Mucosa of rectum (tissue), 2 donors: Measurements from ENCODE around the gene MGLL.
A peak's percentile ranks its signal among the peaks of the same experiment; 100 is the strongest.

Experiments
- H3K27ac ChIP-seq, 2 donors: one replicate each; pipeline ENCODE4 v1.7.0; 2013; ENCODE audit warnings: inconsistent platforms in 2 of 2, low read depth in 2 of 2, low read length in 2 of 2
- H3K27me3 ChIP-seq, 2 donors: one replicate each; pipeline ENCODE4 v1.7.0; 2013; ENCODE audit warnings: low read length in 2 of 2; ENCODE audit not compliant: control insufficient read depth in 2 of 2, insufficient read depth in 2 of 2
- H3K36me3 ChIP-seq, 2 donors: one replicate each; pipeline ENCODE4 v1.7.0; 2013; ENCODE audit warnings: low read length in 2 of 2; ENCODE audit not compliant: control insufficient read depth in 2 of 2, insufficient read depth in 2 of 2
- H3K4me1 ChIP-seq, 2 donors: one replicate each; pipeline ENCODE4 v1.7.0; 2013; ENCODE audit warnings: low read length in 2 of 2, mild to moderate bottlenecking in 1 of 2; ENCODE audit not compliant: control insufficient read depth in 2 of 2, insufficient read depth in 2 of 2
- H3K4me3 ChIP-seq, 2 donors: one replicate each; pipeline ENCODE4 v1.7.0; 2013; ENCODE audit warnings: low read length in 2 of 2
- H3K9ac ChIP-seq, 2 donors: one replicate each; pipeline ENCODE4 v1.7.0; 2013; ENCODE audit warnings: low read length in 2 of 2, low read depth in 1 of 2, mild to moderate bottlenecking in 1 of 2
- H3K9me3 ChIP-seq, 2 donors: one replicate each; pipeline ENCODE4 v1.7.0; 2013; ENCODE audit warnings: low read length in 2 of 2; ENCODE audit not compliant: control insufficient read depth in 2 of 2
- donor health status: healthy.
- donor health status: Normal muscosa, but diverticular disease.

MGLL gene

DNA sequence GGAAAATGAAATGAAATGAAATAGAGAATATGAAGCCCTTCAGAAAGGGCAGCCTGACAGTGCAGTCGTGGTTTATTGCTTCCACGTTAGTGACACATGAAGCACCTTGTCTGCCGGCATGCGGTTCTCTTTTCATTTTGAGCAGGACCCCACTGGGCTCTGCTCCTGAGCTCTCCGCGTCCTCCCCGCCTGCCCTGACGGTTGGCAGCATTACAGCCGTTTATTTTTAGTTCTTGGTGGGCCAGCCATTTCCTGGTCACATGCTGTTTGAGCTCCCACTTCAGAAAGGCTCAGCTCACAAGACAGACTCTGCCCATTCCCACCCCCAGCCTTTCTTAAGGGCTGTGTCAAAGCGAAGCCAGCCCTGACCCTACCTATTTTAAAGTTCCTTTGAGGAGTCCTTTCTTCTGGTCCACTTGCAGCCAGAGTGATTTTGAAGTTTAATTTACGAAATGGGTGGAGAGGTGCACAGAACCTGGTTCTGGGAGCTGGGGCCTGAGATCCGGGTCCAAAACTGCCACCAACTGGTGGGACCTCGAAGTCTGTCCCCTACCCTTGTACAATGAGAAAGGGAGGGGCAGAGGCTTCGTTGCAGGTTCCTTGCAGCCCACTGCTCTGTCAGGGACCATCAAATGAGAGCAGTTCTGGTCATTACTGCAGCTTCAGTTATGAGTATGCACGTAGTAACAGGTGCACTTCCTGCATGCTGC is 60.1 kb downstream of the MGLL start:
- Histone ChIP-seq H3K27me3 (no peaks in the 10 kb centered on the region), H3K27ac (peak overlapping the region; percentile 37 to 64), H3K9ac (peak overlapping the region in 1 of 2 donors; percentile 36), H3K36me3 (peaks cover 5 to 6% of the 10 kb centered on the region in 2 donors), H3K9me3 (no peaks in the 10 kb centered on the region), H3K4me3 (peak overlapping the region; percentile 30 to 57), H3K4me1 (peaks cover 19 to 27% of the 10 kb centered on the region in 2 donors)

DNA sequence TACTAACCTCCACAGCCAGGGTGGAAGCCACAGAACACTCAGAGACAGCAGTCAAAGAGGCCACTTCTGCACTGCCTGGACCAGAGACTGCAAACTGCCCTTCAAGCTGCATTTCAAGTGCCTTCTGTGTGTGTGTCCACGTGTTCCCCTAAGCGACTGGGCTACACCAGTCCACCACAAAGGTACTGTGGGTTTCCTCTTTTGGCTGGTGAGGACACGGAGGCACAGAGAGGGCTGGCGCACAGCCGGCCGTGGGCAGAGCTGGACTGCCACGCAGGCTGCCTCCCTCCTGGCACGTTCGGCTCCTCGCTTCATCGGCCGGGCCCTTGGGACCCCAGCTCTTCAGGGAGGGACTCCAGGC is 60.9 kb downstream of the MGLL start:
- Histone ChIP-seq H3K27me3 (no peaks in the 10 kb centered on the region), H3K4me1 (peaks cover 19 to 24% of the 10 kb centered on the region in 2 donors), H3K36me3 (peaks cover 5 to 6% of the 10 kb centered on the region in 2 donors), H3K27ac (peak overlapping the region; percentile 37 to 64), H3K9ac (peak overlapping the region in 1 of 2 donors; percentile 36), H3K9me3 (no peaks in the 10 kb centered on the region), H3K4me3 (peak overlapping the region; percentile 30 to 57)

DNA sequence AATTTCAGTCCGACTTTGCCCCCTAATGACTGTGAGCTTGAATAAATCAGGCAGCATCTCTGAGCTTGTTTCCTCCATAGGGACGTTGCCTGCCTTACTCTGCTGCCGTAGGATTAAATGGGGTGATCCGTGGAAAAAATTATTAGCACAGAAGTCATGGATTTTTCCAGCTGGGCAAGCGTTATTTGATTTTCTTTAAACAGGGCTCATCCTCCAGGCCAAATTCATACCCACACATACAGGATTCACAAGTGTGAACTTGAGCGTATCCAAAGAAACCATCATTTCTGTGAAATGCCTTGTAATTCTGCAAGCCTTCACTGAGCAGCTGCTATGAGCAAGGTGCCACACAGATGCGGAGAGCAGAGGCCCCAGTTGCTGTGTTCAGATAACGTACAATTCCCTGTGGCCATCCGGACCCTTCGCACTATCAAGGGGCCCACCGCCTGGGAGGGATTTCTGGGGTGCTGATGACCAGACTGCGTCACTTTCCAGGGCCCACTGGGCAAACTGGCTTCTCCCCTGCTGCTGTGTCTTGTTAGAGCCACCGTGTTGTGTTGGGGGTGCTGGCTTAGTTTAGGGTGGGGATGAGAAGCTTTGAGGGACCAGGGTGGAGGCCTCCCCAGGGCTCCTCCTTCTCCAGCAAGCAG is 61.4 kb downstream of the MGLL start:
- peaks cover 19 to 24% of the 10 kb centered on the region in 2 donors for H3K4me1 ChIP-seq
- no peaks in the 10 kb centered on the region for H3K27me3 ChIP-seq
- H3K9ac ChIP-seq: no peak overlapping the region
- no peaks in the 10 kb centered on the region for H3K9me3 ChIP-seq
- peak overlapping the region; percentile 20 to 37 for H3K27ac ChIP-seq
- peak overlapping the region in 1 of 2 donors; percentile 57 for H3K4me3 ChIP-seq
- H3K36me3 ChIP-seq: peaks cover 5 to 6% of the 10 kb centered on the region in 2 donors

DNA sequence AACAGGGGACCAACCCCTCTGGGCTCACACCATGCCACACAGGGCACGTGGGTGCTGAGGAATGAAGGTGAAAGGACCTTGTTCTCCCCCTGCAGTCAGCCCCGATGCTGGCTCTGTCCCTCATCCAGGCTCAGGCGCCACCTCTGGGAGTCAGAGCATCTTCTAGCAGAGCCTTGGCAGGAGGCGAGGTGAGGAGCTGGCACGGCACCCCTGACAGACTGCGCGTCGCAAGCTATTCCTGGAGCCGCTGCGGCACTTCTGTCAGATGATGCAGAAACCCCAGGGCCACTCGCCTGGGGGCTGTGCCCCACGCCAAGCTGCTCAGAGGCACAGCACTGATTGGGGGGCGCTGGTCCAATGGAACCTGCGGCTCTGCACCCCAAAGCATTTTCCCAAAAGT is 62.0 kb downstream of the MGLL start:
- H3K27me3 ChIP-seq: no peaks in the 10 kb centered on the region
- H3K4me3 ChIP-seq: no peak overlapping the region
- H3K4me1 ChIP-seq: peaks cover 19 to 24% of the 10 kb centered on the region in 2 donors
- no peaks in the 10 kb centered on the region for H3K9me3 ChIP-seq
- H3K36me3 ChIP-seq: peaks cover 5 to 6% of the 10 kb centered on the region in 2 donors
- H3K9ac ChIP-seq: no peak overlapping the region
- H3K27ac ChIP-seq: no peak overlapping the region

DNA sequence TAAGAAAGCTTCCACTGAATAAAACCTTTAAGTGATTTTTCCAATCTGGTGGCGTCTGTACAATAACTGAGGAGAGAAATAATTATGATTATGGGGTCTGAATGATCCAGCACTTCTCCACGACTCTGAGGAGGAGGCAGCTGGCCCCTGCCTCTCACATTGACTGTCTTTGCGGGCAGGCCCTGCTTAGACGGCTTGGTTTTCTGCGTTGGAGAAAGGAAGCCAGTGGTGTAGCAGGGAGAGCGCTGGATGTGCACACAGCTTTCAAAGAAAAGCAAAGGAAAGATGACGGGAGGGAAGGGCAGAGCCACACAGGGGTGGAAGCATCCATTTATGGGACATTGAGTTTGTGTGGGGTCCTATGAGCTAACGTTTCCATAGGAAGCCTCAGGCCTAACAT is 62.5 kb downstream of the MGLL start:
- Histone ChIP-seq H3K9ac (no peak overlapping the region), H3K4me3 (no peak overlapping the region), H3K27ac (no peak overlapping the region), H3K27me3 (no peaks in the 10 kb centered on the region), H3K36me3 (peaks cover 5 to 6% of the 10 kb centered on the region in 2 donors), H3K4me1 (peaks cover 22 to 24% of the 10 kb centered on the region in 2 donors), H3K9me3 (no peaks in the 10 kb centered on the region)

DNA sequence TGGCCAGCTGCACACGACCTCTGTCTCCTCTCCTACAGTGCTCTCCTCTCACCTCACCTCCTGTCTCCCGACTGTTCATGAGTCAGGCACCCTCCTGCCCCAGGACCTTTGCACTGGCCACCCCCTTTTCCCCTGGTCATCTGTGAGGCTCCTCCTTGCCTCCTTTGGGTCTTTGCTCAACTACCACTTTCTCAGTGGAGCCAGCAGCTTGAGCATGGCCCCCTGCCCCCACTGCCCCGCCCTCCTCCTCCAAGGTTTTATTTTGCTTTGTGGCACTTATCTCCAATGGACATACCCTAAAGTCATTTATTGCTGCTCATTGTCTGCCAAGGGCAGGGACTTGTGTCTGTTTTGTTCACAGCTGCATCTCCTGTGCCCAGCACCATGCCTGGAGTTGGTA is 64.3 kb downstream of the MGLL start:
- H3K36me3 ChIP-seq: peaks cover 5 to 10% of the 10 kb centered on the region in 2 donors
- no peak overlapping the region for H3K4me3 ChIP-seq
- H3K9me3 ChIP-seq: no peaks in the 10 kb centered on the region
- peaks cover 22 to 24% of the 10 kb centered on the region in 2 donors for H3K4me1 ChIP-seq
- no peak overlapping the region for H3K9ac ChIP-seq
- no peak overlapping the region for H3K27ac ChIP-seq
- no peaks in the 10 kb centered on the region for H3K27me3 ChIP-seq

DNA sequence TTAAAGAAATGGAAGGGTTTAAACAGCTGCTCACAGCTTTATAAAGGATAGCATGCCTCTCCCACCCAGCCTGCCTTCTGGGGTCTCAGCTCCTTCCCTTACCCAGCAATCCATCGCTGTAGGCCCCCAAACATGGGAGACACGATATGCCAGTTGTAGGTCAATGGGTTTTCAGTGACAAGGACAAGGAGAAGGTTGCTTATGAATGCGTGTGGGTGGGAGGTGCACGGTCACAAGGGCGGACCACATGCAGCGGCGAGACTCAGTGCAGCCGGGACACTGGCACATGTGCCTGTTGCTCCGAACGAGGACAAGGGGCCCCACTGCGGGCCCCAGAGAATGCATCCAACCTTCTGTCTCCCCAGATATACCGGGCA is 67.0 kb downstream of the MGLL start:
- Histone ChIP-seq H3K4me3 (no peak overlapping the region), H3K9me3 (no peaks in the 10 kb centered on the region), H3K27me3 (no peaks in the 10 kb centered on the region), H3K36me3 (peaks cover 0 to 11% of the 10 kb centered on the region in 2 donors), H3K27ac (no peak overlapping the region), H3K9ac (no peak overlapping the region), H3K4me1 (peaks cover 12 to 24% of the 10 kb centered on the region in 2 donors)

DNA sequence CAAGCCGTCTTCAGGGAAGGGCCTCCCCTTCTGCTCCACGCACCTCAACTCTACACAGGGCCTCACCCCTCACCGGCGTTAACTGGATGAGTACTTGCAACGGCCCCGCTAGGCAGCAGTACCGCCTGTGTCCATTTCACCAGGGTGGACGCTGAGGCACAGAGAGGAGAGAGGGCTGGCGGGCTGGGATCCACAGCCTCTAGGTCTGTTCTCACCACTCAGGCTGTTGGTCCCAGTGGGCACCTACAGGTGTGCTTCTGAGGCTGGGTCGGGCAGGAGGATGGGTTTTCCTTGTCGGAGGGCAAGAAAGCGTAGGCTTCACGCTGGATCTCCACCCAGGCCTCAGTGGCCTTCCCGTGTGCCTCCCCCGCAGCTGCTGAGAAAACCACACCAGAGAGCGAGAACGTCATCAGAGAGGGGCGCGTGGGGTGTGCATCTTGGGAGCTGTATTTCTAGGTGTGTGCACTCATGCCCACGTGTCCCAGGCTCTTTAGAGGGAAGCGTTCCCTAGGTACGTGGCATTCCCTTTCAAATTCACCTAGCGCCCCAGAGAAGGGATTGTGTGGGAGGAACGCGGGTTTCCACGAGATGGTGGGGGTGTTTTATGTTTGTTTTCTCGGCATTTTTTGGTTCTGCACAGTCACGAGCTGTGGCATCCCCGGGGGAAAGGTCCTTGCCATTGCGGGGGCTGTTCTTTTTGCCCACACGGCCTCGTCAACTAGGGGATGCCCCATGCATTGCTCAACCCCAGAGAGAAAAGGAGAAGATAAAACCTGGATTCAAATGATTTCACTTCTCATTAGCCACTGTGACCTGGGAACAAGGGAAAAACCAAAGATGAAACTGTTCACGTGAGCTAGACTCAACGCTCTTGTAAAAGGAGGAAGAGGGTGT is 67.7 kb downstream of the MGLL start:
- Histone ChIP-seq H3K4me3 (no peak overlapping the region), H3K4me1 (peaks cover 12 to 28% of the 10 kb centered on the region in 2 donors), H3K9me3 (no peaks in the 10 kb centered on the region), H3K9ac (no peak overlapping the region), H3K27ac (peak overlapping the region in 1 of 2 donors; percentile 68), H3K36me3 (peaks cover 0 to 9% of the 10 kb centered on the region in 2 donors), H3K27me3 (no peaks in the 10 kb centered on the region)

DNA sequence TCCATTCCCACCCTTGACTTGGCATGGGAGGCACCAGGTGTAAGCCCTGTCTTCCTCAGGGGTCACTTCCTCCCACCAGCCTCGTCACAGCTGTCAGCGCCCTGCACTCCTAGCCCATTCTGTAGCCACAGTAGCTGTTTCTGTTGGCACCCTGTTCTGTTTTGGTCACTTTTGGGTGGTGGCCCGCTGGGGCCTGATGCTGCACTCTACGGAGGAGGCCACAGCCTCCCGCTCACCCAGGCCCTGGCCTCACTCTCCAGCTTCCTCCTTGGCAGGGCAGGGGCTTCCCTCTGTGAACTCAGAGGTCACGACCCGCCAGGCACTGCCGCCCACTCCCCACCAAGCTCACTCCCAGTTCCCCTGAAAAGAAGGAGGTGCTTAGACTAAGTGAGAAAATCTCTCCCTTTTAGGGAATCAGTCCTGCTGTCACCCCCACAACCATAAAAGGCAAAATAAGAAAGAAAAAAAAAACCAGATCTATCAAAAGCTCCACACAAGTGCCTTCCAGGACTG is 68.4 kb downstream of the MGLL start:
- Histone ChIP-seq H3K4me3 (no peak overlapping the region), H3K9ac (no peak overlapping the region), H3K36me3 (peaks cover 0 to 9% of the 10 kb centered on the region in 2 donors), H3K27ac (peak overlapping the region in 1 of 2 donors; percentile 68), H3K4me1 (peaks cover 17 to 31% of the 10 kb centered on the region in 2 donors), H3K27me3 (no peaks in the 10 kb centered on the region), H3K9me3 (no peaks in the 10 kb centered on the region)
